Germinal center (tissue), 1 donor: ENCODE data around the gene CSRNP3.

Experiments used
- DNase-seq: peaks from one replicate; pipeline ENCODE4 v3.0.0; 2012; ENCODE audit warnings: mixed read lengths, low spot score

CSRNP3 gene

DNA sequence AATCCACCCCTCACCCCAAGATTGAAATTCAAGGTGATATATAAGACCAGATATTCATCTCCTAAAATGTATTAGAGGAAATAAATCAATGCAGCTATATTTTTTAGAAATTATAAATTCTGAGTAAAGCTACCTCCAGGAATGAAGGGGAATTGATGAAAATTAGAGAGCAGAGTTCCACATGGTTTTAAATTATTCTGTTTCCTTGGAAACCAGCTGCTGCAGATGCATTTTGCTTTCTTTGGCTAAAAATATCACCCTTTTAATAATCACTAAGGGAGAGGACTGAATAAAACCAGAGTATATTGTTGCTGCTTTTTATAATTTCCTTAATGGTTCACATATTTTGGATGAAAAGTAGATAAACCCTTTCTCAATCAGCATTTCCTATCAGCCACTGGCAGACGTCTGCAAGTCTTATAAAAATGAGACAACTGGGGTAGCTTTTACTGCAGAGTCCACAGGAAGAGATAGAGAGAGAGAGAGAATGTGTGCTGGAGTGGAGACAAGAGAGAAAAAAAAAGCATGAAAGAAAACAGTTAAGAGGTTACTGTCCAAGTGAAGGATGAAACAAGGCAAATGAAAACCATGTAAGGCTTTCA lies 2.0 kb downstream of the CSRNP3 start:
- no peak for DNase-seq

DNA sequence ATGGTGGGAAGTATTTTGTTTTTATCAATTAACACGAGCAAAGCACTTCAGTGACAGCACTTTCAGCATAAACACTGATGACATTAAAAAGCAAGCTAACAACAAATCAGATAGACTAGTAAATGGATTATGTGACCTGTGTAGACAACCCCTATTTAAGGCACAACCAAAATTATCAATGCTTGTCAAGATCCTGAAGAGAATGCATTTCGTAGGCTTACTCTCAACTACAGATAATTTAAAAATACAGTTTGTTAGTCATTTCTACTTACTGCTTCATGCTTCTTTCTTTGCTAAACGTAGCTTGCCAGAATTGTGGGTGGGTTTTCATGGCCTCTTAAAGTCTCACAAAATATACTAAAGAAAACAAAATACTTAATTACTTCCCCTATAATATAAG lies 3.4 kb downstream of the CSRNP3 start:
- DNase-seq: no peak

DNA sequence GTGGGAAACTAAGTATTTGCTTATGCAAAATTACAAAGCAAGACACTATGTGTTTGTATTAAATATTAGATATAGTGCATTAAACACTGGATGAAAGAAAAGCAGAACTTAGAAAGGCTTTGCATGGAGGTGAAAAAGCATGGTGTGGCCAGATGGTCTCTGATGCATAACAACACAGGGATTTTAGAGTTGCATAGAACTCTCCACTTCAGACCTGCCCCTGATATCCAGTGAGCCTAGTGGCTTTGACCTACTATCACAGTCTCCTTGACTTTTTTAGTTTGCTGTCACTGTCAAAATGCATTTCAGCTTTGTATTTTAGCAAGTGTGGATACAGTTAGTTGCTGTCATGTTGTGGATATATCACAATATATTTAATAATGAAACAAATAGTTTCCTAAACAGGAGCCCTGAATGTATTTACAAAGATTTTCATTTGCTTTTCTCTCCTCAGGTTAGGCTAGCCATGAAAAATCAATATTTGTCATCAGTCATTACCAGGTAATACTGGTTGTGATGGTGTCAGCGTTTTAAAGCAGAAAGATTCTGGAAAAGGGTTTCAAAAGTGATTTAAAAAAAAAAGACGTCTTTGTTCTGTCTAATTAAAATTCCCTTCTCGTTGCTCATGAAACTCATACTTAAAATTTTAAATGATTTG lies 5.2 kb downstream of the CSRNP3 start:
- DNase-seq: no peak

DNA sequence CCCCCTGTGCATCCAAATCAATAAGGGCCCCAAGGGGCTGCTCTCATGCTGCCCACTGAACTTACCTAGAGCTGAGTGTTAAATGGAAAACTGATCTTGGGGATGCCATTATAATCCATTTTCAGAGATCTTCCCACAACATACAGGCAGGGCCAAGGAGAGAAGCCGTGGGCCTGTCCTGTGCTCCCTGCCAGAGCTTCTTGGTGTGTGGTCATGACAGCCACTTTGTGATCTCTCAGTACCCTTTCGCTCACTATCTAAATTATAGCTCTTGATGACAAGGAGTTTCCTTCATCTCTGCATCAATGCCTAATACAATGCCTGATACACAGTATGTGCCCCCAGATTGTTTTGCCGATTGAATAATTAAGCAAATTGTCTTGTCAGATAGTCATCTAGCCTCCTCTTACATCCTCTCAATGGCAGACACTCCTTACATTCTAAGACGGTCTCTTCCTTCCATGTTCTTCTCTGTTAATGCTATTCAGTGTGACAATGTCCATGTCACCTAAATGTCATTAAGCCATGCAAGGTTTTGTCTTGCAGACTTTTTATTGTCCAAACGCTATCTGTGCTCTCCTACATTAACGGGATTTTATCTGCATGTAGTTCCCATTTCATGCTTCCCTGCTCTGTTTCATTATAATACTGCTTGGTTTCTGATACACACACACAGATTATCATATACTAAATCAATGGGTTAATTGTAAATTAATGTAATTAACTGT lies 5.9 kb downstream of the CSRNP3 start:
- DNase-seq: no peak

DNA sequence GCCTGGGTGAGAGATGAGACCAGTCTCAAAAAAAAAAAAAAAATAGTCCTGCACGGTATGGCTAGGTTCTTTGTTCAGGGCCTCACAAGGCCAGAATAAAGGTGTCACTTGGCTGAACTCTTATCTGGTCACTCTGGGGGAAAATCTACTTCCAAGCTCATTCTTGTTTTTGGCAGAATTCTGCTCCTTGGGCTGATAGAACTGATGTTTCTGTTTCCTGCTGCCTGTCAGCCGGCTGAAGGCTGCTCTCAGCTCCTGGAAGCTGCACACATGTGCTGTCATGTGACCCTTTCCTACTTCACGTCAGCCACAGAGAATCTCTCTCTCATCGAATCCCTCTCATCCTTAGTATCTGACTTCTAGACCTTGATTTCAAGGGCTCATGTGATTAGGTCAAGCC lies 10.4 kb downstream of the CSRNP3 start:
- DNase-seq: no peak

DNA sequence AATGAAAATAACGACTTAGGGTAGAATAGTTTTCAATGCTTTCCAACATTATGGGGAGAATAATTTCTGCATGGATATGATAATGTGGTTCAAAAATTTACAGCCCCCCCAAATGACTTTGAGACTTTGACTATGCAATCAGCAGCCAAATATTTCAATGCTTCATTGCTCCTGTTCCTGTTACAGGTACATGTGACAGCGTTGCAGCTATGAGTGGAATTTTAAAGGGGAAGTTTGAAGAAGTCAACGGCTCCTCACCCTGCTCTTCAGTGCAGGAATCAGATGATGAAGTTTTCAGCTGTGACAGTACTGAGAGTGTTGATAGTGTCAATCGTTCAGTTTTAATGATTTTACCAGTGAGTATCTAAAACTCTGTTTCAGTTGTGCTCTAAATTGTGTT lies 25.1 kb downstream of the CSRNP3 start:
- DNase-seq: no peak

DNA sequence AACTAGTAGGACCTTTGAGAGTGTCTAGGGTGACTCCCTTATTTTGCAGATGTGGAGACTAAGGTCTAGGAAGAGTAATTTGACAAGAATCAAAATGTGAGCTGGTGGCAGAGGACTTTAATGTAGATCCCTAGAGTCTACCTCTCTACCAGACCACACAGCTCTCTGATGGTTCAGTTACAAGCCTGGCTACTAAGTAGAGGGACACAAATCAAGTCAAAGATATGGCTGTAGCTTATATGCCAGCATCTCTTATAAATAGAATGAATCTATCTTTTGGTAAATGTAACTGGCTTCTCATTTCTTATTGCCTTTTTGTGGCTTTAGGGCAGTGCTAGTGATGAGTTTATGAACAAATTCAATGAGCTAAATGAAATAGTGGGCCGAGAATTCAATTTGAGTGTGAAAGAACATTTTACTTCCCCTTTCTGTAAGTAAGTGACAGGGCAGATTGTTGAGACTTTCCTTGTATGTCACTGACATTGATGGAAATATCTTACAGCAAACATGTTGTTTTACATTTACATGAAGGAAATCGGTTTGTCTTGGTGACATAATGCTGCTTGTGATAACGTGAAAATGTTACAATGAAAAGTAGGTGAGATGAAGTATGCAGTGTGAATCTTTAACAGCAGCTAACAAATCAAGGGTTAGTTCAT lies 28.3 kb downstream of the CSRNP3 start:
- DNase-seq: no peak

DNA sequence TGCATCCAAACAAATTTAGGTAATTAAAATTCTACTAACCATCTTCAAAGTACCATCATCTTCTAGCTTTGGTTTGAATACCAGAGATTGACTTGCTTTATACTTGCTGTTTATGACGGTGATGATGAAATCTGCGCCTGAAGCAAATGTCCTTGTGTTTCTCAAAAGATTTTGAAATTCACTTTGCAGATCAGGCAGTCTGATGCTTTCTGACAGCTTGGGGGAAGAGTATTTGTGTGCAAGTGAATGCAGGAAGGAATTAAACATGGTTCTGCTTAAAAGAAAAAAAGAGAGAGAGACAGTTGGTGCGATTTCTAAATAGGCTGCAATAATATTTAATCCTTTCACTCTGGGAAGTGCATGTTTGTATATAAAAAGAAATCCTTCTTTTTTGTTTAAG lies 29.6 kb downstream of the CSRNP3 start:
- no peak for DNase-seq

DNA sequence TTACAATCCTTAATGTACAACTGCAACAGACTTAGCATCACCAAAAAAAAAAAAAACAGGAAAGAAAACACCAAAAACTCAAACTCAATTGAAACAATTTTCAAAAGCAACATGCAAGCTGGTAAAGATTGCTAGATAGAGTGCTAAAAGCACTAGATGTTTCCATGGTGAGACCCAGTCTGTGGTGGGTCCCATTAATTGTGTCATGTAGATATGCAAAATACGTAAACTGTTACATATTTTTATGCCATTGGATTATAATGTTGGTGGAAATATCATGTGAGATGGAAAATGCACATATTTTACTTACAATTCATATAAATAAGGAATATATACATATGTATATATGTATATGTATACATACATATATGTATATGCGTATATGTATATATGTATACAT lies 30.5 kb downstream of the CSRNP3 start:
- no peak for DNase-seq

DNA sequence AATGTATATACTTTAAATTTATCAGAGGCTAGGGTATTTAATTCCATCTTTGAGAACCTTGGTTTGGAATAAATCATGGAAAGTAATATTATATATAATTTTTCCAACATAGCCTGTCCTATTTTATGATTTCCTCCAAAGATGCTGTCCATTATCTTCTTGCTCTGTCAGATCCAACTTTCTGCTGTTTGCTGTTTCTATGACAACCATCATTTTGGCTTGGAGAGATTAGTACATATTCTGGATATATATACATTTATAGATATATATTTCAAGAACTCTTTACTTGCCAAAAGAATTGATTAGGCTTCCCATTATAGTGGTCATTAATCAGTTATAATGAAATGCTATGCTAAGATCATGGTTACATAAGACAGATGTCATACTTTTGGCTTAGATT lies 31.3 kb downstream of the CSRNP3 start:
- DNase-seq: no peak

DNA sequence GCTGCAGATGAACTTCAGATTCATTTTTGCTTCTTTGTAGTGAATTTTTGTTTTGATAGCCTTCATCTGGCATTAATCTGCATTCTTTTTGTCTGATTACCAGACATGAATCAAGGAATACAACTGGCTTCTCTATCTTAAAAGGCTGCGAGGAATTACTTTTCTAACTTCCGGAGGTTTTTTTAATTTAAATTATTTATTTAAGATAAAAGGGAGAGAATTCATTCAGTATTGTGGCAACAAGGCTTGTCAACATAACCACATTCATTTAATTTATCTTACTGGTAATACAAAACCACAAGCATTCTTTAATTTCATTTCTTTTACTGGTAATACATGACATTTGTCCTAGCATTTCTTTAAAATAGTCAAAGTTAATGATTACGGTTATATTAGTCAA lies 36.0 kb downstream of the CSRNP3 start:
- no peak for DNase-seq

DNA sequence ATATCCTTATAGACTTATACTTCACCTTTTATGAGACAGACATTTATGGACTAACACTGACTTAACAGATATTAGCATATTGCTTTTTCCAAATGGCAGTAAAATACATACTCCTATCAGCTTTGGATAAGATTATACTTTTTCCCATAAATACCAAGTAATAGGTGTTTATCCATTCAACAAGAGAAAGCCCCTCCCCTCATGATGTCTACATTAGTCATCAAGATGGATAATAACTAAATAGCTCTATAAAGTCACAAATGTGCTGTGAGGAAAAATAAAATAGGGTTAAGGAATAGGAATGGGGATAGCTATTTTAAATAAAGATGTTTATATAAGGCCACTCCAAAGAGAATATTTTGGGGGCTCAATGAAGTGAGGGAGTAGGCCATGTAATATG lies 39.4 kb downstream of the CSRNP3 start:
- DNase-seq: no peak

DNA sequence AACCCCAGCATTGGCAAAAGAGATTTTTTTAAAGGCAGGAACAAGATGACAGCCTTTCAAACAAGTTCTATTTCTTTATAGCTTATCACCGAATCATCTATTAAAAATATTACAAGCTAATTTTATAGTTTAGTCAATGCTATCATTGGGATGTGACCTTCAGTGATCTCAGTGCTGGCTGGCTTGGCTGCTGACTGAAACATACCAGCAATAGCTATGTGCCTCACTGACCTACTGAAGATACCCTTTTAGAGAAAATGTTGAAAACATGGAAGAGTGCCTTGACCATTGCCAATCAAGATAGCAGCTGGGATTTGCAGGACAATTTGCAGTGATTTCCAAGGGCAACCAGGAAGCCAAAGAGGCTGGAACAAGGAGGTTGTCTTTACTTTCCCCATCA lies 44.0 kb downstream of the CSRNP3 start:
- no peak for DNase-seq

DNA sequence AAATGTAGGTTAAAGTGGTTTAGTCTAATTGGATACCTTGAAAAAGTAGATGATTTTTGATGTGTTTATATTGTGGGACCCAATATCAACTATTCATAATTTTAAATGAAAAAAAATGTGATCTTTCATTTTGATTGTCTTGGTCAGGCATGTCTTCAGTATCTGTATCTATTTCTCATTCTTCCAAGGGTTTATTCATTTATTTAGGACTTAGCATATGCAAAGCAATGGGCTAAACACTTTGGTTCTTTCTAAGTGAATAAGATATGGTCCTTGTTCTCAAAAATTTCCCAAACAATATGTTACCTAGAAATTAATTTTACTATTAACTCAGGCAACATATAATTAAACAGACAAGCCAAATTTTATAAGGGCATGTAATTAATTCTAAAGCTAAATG lies 49.1 kb downstream of the CSRNP3 start:
- no peak for DNase-seq

DNA sequence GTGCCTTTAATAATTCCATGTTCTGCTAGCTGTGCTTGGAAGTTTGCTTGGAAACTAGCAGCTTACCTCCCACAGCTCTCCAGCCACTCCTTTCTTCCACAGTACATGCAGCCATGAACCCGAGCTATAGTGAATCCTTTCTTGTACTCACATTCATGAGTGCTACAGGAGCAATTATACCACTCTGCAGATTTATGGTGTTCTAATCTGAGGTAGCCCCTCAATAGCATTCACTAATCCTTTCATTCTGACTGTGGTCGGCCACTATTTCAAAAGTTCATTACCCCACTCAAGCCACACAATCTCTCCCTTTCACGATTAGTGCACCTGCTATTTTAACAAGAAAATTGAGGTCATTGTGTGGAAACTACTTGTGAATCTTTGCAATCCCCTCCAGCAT lies 53.2 kb downstream of the CSRNP3 start:
- no peak for DNase-seq

DNA sequence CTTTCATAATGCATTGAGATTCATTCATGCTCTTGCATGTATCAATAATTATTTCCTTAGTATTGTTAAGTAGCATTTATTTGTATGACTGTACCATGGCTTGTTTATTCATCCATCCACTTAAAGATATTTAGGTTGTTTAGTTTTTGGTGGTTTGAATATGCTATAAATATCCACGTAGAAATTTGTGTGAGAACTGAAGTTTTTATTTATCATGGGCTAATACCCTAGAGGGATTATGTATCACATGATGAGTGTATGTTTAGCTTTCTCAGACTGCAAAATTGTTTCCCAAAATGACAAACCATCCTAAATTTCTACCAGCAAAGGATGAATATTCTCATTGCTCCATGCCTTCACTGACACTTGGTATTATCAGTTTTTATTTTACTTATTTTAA lies 55.2 kb downstream of the CSRNP3 start:
- no peak for DNase-seq

DNA sequence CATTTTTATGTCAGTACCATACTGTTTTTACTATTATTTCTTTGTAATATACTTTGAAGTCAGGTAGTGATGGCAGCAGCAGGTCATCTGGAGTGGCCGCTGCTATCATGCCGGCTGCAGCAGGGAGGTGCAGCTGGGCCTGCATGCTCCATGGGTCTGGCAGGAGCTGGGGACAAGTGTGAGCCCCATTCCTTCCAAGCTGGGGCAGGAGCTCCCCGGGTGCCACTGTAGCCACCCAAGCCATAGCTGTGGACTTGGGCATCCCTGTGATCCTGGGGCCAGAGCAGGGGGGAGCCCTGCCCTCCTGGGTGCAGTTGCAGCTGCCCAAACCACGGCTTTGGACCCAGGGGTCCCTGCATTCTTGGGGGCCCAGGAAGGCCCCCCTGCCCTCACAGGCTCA lies 59.2 kb downstream of the CSRNP3 start:
- DNase-seq: no peak

DNA sequence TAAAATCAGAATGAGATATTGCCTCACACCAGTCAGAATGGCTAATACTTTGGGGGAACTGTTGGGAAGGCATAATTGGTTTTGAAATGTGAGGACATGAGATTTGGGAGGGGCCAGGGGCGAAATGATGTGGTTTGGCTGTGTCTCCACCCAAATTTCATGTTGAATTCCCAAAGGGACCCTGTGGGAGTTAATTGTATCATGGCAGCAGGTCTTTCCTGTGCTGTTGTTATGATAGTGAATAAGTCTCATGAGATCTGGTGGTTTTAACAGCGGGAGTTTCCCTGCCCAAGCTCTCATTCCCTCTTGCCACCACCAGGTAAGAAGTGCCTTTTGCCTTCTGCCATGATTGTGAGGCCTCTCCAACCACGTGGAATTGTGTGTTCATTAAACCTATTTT lies 59.6 kb downstream of the CSRNP3 start:
- no peak for DNase-seq

DNA sequence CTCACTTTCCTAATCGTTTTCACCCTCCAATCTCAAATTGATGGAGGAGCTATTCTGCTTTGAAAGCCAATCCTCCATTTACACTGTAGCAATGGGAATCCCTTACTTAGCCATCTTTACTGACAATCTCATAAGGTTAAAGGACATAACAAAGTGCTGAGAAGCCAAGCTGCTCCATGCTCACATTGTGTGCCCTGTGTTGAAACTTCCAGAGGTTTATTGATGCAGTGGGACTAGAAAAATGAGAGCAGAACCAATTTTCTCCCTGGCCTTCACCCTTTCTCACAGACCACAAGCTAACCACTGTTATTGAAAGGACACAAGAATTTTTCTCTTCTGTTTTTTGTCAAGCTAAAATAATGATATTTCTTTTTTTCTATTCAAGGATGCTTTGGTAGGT lies 63.8 kb downstream of the CSRNP3 start:
- DNase-seq: no peak

DNA sequence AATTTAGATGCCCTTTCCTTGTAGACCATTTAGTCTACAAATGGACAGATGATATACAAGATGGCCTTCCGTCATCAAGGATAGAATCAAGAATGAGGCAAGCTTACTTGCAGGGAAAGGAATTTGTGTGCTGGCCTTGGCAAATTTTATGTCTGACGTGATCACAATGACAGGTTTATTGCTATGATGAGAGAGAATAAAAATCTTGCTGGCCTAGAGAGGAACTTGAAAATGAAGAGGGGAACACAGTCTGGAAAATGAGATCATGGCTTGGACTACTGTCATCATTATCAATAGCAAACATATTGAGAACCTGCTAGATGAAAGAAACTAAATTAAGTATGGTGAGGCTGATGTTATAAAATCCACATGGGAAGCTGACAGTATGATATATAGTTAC lies 66.0 kb downstream of the CSRNP3 start:
- DNase-seq: no peak

DNA sequence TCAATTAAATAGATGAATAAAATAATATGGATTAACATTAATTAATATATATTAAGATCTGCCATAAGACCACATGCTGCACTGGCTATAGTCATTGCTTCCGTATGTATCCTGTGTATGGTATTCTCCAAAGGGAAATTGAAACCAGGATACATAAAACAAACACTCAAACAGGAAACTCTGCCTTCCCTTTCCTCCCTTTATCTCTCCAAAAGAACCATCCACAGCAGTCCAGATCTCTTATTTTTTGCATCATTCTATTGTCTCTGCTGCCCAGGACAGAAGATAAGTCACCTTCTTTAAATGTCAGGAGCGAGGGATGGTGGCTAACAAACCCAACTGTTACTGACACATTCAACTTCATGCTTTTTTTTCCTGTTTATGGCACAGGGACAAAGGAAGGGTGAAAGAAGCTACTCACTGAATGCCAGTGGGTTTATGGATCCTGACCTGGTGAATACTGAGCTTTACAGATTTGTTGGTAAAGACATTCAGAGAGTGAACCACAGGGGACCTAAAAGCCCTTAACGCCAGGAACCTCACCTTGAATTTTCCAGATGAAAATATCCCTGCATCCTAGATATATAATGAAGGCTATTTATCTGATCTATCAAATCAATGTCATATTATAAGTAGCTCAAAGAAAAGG lies 67.5 kb downstream of the CSRNP3 start:
- no peak for DNase-seq

DNA sequence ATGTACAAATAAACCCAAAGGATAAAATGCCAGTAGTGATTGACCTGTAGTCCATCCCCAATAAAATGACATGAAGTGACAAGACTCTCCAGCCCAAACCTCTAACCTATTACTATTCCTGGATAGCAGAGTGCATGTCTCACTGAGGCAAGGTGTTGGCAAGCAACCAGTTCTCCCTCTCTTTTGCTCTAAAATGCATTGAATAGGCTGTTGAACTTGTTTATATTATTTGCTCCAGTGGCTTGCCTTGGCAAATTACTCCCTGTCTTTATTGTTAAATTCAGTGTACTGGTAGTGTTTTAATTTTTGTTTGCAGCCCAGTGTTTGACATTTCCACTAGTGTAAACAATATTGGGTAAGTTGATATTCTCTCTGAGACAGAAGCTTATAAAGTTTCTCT lies 70.5 kb downstream of the CSRNP3 start:
- no peak for DNase-seq

DNA sequence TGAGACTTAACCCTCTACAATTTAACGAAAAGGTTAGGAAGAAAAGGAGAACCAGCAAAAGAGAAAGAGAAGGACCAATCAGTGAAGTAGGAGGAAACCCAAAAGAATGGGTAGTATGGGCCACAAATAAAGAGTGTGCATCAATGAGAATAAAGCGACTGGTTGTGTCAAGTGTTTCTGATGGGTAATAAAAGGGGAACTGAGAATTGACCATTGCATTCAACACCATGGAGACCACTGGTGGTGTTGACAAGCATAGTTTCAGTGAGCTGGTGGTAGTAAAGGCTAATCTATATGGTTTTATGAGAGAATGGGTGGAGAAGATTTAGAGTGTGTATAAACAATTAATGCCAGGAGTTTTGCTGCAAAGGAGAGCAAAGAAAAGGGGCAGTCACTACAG lies 75.4 kb downstream of the CSRNP3 start:
- DNase-seq: no peak
